HEK293 (cell line): ENCODE results near the gene SHC4.

Source experiments
- CTCF ChIA-PET: fragments of 350-600 bp; formaldehyde crosslinking; extraction: SDS; loops from one replicate; lab custom pipeline; 2021; ENCODE audit warnings: antibody characterized with exemption; lab: Yijun Ruan, JAX
- POLR2A ChIA-PET: fragments of 300-600 bp; formaldehyde crosslinking; extraction: SDS; loops from one replicate; lab custom pipeline; 2020; ENCODE audit warnings: antibody characterized with exemption, inconsistent platforms; lab: Yijun Ruan, JAX
- H3K27ac ChIP-seq: fragments of 200-500 bp; sonication (Bioruptor generic); 2 replicates; pipeline ENCODE4 v1.5.1; 2014; ENCODE audit warnings: low read depth, low read length, control low read depth, inconsistent platforms; ENCODE audit errors: extremely low read depth
- H3K36me3 ChIP-seq, 2 experiments: fragments of 200-500 bp in 1 of 2; sonication (Bioruptor generic) in 1 of 2; 1 replicate in 1 of 2; 2 replicates in 1 of 2; pipeline ENCODE4 v1.5.1; 2014 to 2017; ENCODE audit warnings: inconsistent platforms in 2 of 2, low read length in 2 of 2; ENCODE audit not compliant: control insufficient read depth in 2 of 2, insufficient read depth in 1 of 2
- H3K4me1 ChIP-seq: fragments of 200-500 bp; sonication (Bioruptor generic); 2 replicates; pipeline ENCODE4 v1.5.1; 2014; ENCODE audit warnings: mild to moderate bottlenecking, low read length, inconsistent platforms; ENCODE audit not compliant: control insufficient read depth, insufficient read depth
- H3K4me3 ChIP-seq: 2 replicates; pipeline ENCODE4 v1.5.1; 2011; ENCODE audit warnings: low read depth, mild to moderate bottlenecking, control low read depth, low read length, moderate library complexity
- H3K9me3 ChIP-seq: fragments of 200-500 bp; sonication (Bioruptor generic); 2 replicates; pipeline ENCODE4 v1.5.1; 2014; ENCODE audit warnings: low read depth, low read length, inconsistent platforms; ENCODE audit not compliant: control insufficient read depth, insufficient read depth
- EGR2 ChIP-seq: fragments of 450-650 bp; formaldehyde crosslinking; IDR thresholded peaks from 2 replicates; pipeline ENCODE4 v1.5.1; 2016; ENCODE audit warnings: low read depth, missing biosample characterization, missing genetic modification characterization
- GFI1B ChIP-seq: fragments of 450-650 bp; formaldehyde crosslinking; IDR thresholded peaks from 2 replicates; pipeline ENCODE4 v1.5.1; 2016; ENCODE audit warnings: missing biosample characterization, missing genetic modification characterization
- GLI2 ChIP-seq: fragments of 450-650 bp; formaldehyde crosslinking; IDR thresholded peaks from 2 replicates; pipeline ENCODE4; 2017; ENCODE audit warnings: missing biosample characterization, missing genetic modification characterization, low read depth, borderline replicate concordance
- IKZF3 ChIP-seq: fragments of 450-650 bp; IDR thresholded peaks from 2 replicates; pipeline ENCODE4 v1.5.0; 2018; ENCODE audit warnings: missing biosample characterization, mild to moderate bottlenecking, missing genetic modification characterization, moderate library complexity
- KLF16 ChIP-seq: fragments of 450-650 bp; formaldehyde crosslinking; IDR thresholded peaks from 2 replicates; pipeline ENCODE4 v1.5.1; 2017; ENCODE audit warnings: missing biosample characterization, missing genetic modification characterization
- KLF7 ChIP-seq: fragments of 450-650 bp; formaldehyde crosslinking; IDR thresholded peaks from 2 replicates; pipeline ENCODE4 v1.5.1; 2016; ENCODE audit warnings: missing biosample characterization, missing genetic modification characterization, borderline replicate concordance
- PBX3 ChIP-seq: sonication (generic); formaldehyde crosslinking; IDR thresholded peaks from 2 replicates; pipeline ENCODE4 v1.8.1; 2022; ENCODE audit warnings: mild to moderate bottlenecking, moderate library complexity, missing genetic modification reagents
- SP2 ChIP-seq: fragments of 450-650 bp; formaldehyde crosslinking; IDR thresholded peaks from 2 replicates; pipeline ENCODE4 v1.5.1; 2016; ENCODE audit warnings: missing biosample characterization, missing genetic modification characterization
- ZNF133 ChIP-seq: fragments of 450-650 bp; formaldehyde crosslinking; IDR thresholded peaks from 2 replicates; pipeline ENCODE4 v1.5.1; 2016; ENCODE audit warnings: missing biosample characterization, missing genetic modification characterization
- ZNF138 ChIP-seq: fragments of 450-650 bp; formaldehyde crosslinking; IDR thresholded peaks from 2 replicates; pipeline ENCODE4 v1.5.1; 2016; ENCODE audit warnings: missing biosample characterization, missing genetic modification characterization, borderline replicate concordance
- ZNF221 ChIP-seq: fragments of 450-650 bp; formaldehyde crosslinking; IDR thresholded peaks from 2 replicates; pipeline ENCODE4 v1.5.1; 2017; ENCODE audit warnings: missing biosample characterization, missing genetic modification characterization, borderline replicate concordance
- ZNF266 ChIP-seq: fragments of 450-650 bp; formaldehyde crosslinking; IDR thresholded peaks from 2 replicates; pipeline ENCODE4 v1.5.1; 2016; ENCODE audit warnings: missing biosample characterization, missing genetic modification characterization, low read depth
- ZNF335 ChIP-seq: fragments of 450-650 bp; formaldehyde crosslinking; conservative IDR thresholded peaks from 2 replicates; pipeline ENCODE4 v1.5.1; 2016; ENCODE audit warnings: missing biosample characterization, missing genetic modification characterization
- ZNF398 ChIP-seq: fragments of 450-650 bp; formaldehyde crosslinking; IDR thresholded peaks from 2 replicates; pipeline ENCODE4 v1.5.1; 2017; ENCODE audit warnings: missing biosample characterization, missing genetic modification characterization
- ZNF473 ChIP-seq: fragments of 450-650 bp; formaldehyde crosslinking; IDR thresholded peaks from 2 replicates; pipeline ENCODE4 v1.5.1; 2017; ENCODE audit warnings: missing biosample characterization, missing genetic modification characterization
- ZNF488 ChIP-seq: fragments of 450-650 bp; formaldehyde crosslinking; IDR thresholded peaks from 2 replicates; pipeline ENCODE4 v1.5.1; 2016; ENCODE audit warnings: missing biosample characterization, missing genetic modification characterization
- ZNF510 ChIP-seq: fragments of 450-650 bp; formaldehyde crosslinking; IDR thresholded peaks from 2 replicates; pipeline ENCODE4 v1.5.1; 2018; ENCODE audit warnings: mild to moderate bottlenecking, missing genetic modification characterization, missing biosample characterization; ENCODE audit not compliant: insufficient replicate concordance
- ZNF513 ChIP-seq: fragments of 450-650 bp; IDR thresholded peaks from 2 replicates; pipeline ENCODE4 v1.5.1; 2018; ENCODE audit warnings: missing biosample characterization, missing genetic modification characterization
- ZNF664 ChIP-seq: fragments of 450-650 bp; formaldehyde crosslinking; IDR thresholded peaks from 2 replicates; pipeline ENCODE4 v1.5.1; 2016; ENCODE audit warnings: missing biosample characterization, missing genetic modification characterization
- ZNF670 ChIP-seq: fragments of 450-650 bp; formaldehyde crosslinking; IDR thresholded peaks from 2 replicates; pipeline ENCODE4 v1.5.1; 2016; ENCODE audit warnings: missing biosample characterization, missing genetic modification characterization, low read depth
- ZNF837 ChIP-seq: fragments of 450-650 bp; formaldehyde crosslinking; IDR thresholded peaks from 2 replicates; pipeline ENCODE4 v1.5.1; 2016; ENCODE audit warnings: missing biosample characterization, missing genetic modification characterization
- ZSCAN18 ChIP-seq: fragments of 450-650 bp; formaldehyde crosslinking; IDR thresholded peaks from 2 replicates; pipeline ENCODE4 v1.5.1; 2016; ENCODE audit warnings: missing biosample characterization, missing genetic modification characterization
- ZSCAN30 ChIP-seq: fragments of 450-650 bp; IDR thresholded peaks from 2 replicates; pipeline ENCODE4 v1.5.1; 2018; ENCODE audit warnings: missing biosample characterization, mild to moderate bottlenecking, missing genetic modification characterization, moderate library complexity

The SHC4 gene

GRCh38 chr15:48992545-48992944 is 28.8 kb upstream of the SHC4 start:
- Histone ChIP-seq H3K4me1 (no peaks in the 10 kb centered on the region), H3K27ac (no peak overlapping the region), H3K4me3 (no peak overlapping the region), H3K9me3 (no peaks in the 10 kb centered on the region), H3K36me3 (peaks cover 0 to 53% of the 10 kb centered on the region in 2 experiments; a peak in 1 of 3 replicates)
- TF ChIP-seq KLF7, result no peak
- TF ChIP-seq SP2 (tag by site-specific recombination), result no peak
- peak; percentile 58; the same call in 1 of the 2 replicates for TF ChIP-seq ZNF513 (tag by site-specific recombination)
- TF ChIP-seq ZNF837 (tag by site-specific recombination), result no peak
- no peak for TF ChIP-seq ZNF138
- ChIA-PET CTCF (interaction anchor here (1.2 kb wide), 1 partner anchor 131 kb away, joined by 4 read pairs; no protein-coding TSS in a partner anchor), POLR2A (no interaction called here)

- TF ChIP-seq ZNF266 (tag by site-specific recombination) (no peak), ZNF510 (tag by site-specific recombination) (no peak), ZNF473 (tag by site-specific recombination) (no peak), ZNF398 (no peak), KLF16 (tag by site-specific recombination) (no peak), ZSCAN30 (tag by site-specific recombination) (no peak), ZNF133 (tag by site-specific recombination) (no peak), GFI1B (no peak), EGR2 (tag by site-specific recombination) (no peak), PBX3 (no peak)
- TF ChIP-seq, all 188 proteins: peak for 0
- H3K4me1 ChIP-seq, result no peaks in the 10 kb centered on the region
- ChIA-PET CTCF (no interaction called here), POLR2A (no interaction called here)
- peaks cover 0 to 49% of the 10 kb centered on the region in 2 experiments; a peak in 1 of 3 replicates for H3K36me3 ChIP-seq
- H3K9me3 ChIP-seq, result no peaks in the 10 kb centered on the region
- H3K4me3 ChIP-seq, result no peak overlapping the region
- H3K27ac ChIP-seq, result no peak overlapping the region
Measured at GRCh38 chr15:48992096-48992495, 28.4 kb upstream of the SHC4 start.

- Histone ChIP-seq H3K4me1 (no peaks in the 10 kb centered on the region), H3K27ac (no peak overlapping the region), H3K4me3 (no peak overlapping the region), H3K36me3 (peaks cover 0 to 27% of the 10 kb centered on the region in 2 experiments; a peak in 1 of 3 replicates), H3K9me3 (no peaks in the 10 kb centered on the region)
- TF ChIP-seq ZNF335, result no peak
- no peak for TF ChIP-seq ZSCAN18
- TF ChIP-seq ZNF488 (tag by site-specific recombination), result no peak
- no peak for TF ChIP-seq ZNF670 (tag by site-specific recombination)
- TF ChIP-seq GLI2 (tag by site-specific recombination), result no peak
- TF ChIP-seq ZNF221 (tag by site-specific recombination), result no peak
- TF ChIP-seq IKZF3 (tag by site-specific recombination), result no peak
- TF ChIP-seq ZNF664 (tag by site-specific recombination), result no peak
- TF ChIP-seq ZNF266 (tag by site-specific recombination), result no peak
- CTCF ChIA-PET, result interaction anchor here (1.4 kb wide), 1 partner anchor 14 kb away, joined by 3 read pairs; no protein-coding TSS in a partner anchor
- POLR2A ChIA-PET, result no interaction called here
Measured at GRCh38 chr15:48989170-48989569, 25.5 kb upstream of the SHC4 start.
